HG02759 (cell line): ENCODE measurements around the gene HDAC4.
"Not testable (repeated sequence)": the region's sequence is repeated elsewhere in the genome, so short reads cannot be mapped to it uniquely, and the experiment has no call there.

Source experiments
- ATAC-seq: cut with Tn5 transposase; IDR thresholded peaks from one replicate; pipeline ENCODE4 v1.9.1; 2021; ENCODE audit warnings: mild to moderate bottlenecking, moderate library complexity; ENCODE audit not compliant: unreplicated experiment

Gene HDAC4

GRCh38 chr2:239081622-239082021 lies 319.2 kb downstream of the HDAC4 start:
- ATAC-seq: no peak

- ATAC-seq: no peak
These were observed 319.8 kb downstream of the HDAC4 start for GRCh38 chr2:239081046-239081445.

- ATAC-seq: no peak
These were observed 321.0 kb downstream of the HDAC4 start for GRCh38 chr2:239079671-239080294.

DNA sequence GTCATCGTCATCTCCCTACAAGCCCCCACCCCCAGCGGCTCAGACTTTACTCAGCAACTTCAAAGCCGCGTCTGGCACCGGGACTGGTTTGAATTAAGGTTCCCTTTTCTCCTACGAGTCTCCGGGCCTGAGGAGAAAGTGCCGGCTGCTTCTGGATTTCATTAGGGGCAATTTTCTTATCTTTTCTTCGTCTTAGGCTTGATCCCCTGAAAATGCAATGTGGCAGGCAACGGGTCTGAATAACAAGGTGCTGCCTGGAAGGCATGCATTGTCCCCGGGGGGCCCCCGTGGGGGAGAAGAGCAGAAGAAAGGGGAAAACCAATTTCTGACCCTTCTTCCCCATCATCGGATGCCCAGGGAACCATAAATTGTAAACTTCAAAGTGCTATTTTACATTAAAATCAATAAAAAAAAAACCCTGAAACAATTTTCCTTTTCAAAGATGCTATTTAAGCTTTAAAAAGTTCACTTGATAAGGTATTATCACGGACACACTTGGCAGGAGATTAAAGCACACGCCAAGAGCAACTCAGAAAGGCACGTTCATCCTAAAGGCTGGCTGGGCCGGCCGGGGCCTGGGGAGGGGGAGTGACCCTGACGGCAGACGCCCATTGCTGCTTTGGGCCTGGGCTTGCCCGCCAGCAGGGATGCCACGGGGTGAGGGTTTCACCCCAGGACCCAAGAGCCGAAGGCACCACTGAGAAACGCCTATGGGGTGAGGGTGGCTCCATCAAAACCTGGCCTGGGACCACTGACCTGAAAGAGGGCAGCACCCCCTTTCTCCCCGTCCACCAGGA lies 322.5 kb downstream of the HDAC4 start:
- ATAC-seq: no peak

DNA sequence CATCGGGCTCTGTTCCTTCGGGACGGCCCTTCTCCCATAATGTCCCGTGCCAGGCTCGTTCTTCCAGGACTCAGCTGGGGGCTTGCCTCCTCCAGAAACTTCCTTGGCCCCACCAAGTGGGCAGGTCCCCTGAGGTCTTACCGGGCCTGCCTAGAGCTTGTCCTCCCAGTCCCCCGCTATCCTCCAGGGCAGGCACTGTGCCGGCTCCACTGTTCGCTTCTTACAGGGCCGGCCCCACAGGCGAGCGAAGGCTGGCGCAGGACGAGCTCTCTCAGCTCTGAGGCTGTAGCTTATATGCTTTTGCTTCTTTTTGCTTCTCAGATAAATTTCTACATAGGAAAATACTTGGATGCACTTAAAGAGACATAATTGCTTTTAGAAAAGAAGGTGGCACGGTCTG lies 323.6 kb downstream of the HDAC4 start:
- no peak for ATAC-seq

- no peak for ATAC-seq
These were observed 324.7 kb downstream of the HDAC4 start for GRCh38 chr2:239075918-239076758.

- no peak for ATAC-seq
These were observed 326.9 kb downstream of the HDAC4 start for GRCh38 chr2:239073745-239074530.

DNA sequence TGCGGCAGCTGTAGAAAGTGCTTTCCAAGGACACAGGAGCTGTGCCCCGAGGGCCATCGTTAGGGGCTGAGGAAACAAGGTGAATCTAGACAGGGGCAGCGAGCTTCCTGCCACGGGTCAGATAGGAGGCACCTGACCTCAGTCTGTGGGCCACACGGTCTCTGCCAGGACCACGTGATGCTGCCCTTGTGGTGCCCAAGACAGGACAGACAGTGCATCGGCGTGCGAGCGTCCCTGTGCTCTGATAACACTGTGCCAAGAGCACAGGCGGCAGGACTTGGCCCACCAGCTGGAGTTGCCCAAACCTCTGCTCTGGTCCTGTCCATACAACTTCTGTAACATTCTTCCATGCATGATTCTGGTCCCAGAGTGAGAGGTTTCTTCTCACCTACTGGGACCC lies 327.6 kb downstream of the HDAC4 start:
- no peak for ATAC-seq

GRCh38 chr2:239072786-239073185 lies 328.0 kb downstream of the HDAC4 start:
- no peak for ATAC-seq

- no peak for ATAC-seq
These were observed 330.4 kb downstream of the HDAC4 start for GRCh38 chr2:239070466-239070865.

DNA sequence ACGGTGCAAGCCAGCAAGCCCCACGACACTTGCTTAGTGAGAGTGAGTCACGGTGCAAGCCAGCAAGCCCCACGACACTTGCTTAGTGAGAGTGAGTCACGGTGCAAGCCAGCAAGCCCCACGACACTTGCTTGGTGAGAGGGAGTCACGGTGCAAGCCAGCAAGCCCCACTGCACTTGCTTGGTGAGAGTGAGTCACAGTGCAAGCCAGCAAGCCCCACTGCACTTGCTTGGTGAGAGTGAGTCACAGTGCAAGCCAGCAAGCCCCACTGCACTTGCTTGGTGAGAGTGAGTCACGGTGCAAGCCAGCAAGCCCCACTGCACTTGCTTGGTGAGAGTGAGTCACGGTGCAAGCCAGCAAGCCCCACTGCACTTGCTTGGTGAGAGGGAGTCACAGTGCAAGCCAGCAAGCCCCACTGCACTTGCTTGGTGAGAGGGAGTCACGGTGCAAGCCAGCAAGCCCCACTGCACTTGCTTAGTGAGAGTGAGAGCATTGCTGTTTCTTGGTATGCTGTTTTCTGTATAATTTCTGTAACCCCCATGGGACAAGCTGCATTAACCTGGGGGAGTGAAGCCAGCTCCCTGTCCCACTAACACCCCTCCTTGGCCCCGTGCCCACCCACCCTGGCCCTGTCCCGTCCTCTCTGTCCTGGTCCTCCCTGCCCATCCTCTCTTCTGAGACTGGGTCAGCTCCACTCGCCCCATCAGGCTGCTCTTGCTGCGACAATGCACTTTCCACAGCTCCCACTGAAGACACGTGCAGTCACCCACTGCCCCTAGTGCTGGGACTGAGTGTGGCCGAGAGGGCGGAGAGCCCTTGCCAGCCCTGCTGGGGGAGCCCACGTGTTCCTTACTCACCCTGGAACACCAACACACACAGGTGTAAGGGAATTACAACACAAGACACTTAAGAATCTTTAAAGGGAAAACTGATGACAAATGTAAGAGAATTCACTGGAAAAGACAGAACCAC lies 331.2 kb downstream of the HDAC4 start:
- not testable (repeated sequence) for ATAC-seq

- ATAC-seq: no peak
These were observed 332.4 kb downstream of the HDAC4 start for GRCh38 chr2:239068411-239068810.

DNA sequence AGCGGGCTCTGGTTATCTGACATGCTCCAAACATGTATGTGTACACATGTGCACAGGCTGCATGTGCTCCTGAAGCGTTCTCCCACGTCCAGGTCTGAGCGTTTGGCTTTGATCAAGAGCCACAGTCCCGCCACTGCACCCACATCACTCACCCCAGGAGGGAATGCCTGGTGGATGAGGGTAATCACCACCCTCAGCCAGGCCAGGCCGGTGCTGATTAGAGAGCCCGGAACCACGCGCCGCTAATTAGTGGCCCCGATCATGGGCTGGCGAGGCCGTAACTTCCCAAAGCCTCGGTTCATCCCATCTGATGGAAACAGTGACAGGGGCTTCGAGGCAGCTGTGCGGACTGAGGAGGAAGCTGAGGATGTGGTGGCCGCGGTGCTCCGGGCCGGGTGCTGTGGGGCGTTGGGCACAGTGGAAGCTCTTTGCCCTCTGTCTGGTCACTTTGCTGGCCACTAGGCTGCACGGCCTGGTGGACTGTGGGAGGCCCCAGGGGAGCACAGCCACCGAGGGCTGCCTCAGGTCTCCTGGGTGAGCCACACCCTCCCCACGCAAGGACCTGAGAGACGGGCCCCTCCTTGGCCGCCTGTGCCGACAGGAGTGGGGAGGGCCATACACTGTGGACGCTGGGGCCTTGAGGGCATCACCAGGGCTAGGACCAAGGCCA lies 333.5 kb downstream of the HDAC4 start:
- no peak for ATAC-seq

DNA sequence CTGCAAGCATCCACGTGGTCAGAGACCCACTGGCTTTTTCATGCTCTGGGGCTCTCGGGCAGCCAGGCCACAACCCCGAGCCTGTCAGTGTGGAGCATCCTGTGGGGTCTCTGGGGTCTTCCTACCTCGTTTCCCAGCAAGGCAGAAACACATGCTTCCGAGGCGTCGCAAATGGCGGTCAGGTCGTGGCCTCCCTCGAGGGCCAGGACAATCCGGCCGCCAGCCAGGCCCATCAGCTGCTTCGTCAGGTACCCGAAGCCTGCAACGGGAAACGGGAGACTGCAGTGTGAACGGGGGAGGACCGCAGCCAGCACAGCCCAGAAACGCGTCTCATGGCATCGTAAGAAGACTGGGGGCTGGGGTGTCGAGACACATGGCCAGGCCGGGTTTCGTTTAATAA lies 334.2 kb downstream of the HDAC4 start:
- ATAC-seq: no peak

GRCh38 chr2:239065962-239066361 lies 334.9 kb downstream of the HDAC4 start:
- no peak for ATAC-seq

DNA sequence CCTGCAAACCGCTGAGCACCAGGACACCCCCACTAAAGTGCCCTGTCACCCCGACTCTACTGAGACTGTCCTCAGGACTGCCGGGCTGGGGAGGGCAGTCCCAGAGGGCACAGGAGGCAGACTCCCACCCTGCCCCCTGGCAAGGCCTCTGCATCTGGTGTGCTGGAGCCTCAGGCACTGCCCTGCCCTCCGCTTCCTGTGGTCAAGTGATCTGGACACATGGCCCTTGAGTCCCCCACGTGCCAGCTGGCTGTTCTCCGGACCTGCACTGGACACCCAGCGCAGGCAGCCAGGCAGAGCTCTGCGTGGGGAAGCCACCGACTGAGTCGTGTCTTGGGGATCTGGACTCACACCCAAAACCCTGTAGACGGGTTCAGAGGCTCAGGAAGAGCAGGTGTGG lies 335.3 kb downstream of the HDAC4 start:
- no peak for ATAC-seq

DNA sequence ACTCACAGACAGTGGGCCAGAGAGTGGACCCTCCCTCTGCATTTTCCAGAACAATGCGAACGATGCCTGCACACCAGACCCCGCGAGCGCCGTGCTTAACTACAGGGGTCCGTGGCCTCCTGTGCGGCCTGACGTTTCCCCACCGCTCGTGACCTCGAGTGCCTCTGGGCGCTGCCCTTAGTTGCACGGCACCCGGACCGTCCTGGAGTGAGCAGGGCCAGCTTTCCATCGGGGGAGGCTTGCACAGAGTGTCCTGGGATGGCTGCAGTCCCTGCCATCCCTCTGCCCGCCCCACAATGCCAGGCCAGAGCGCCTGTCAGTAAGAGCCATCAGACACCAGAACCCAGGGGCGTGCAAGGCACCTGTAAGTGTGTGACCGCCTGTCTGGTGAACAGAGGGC lies 335.9 kb downstream of the HDAC4 start:
- no peak for ATAC-seq

- ATAC-seq: no peak
These were observed 336.6 kb downstream of the HDAC4 start for GRCh38 chr2:239064253-239064652.

- ATAC-seq: no peak
These were observed 338.1 kb downstream of the HDAC4 start for GRCh38 chr2:239062743-239063142.
